Measurements from ENCODE around the gene CAPSL. TPM values are rescaled to one million over a fixed set of nuclear protein-coding genes. Genes with fewer than 3 reads are reported as not detected.

The CAPSL gene
- total RNA-seq, 4 donors from 2014 or later = not detected

- DNase-seq (ENCODE audit: low spot score) = no peak
- no peak for ATAC-seq (ENCODE audit: low FRiP score)
- TF ChIP-seq CTCF (IDR thresholded peaks at IDR 0.05) = no peak
These were observed 83.2 kb downstream of the CAPSL start for GRCh38 chr5:35855187-35855586.

Small RNA genes within 50 kb of the gene (small RNA-seq; reads per million reads assigned to genes)
- gene AC112204.1 = not detected

Other genes with a start within 250 kb of the CAPSL start
- gene IL7R, start 81.7 kb downstream of the CAPSL start, total RNA-seq = 10 to 100 TPM; 13.4 to 45.8 (median 23.7) TPM
- gene UGT3A1, start 52.8 kb upstream of the CAPSL start, total RNA-seq = not detected
- not detected for gene UGT3A2, start 128.3 kb upstream of the CAPSL start, total RNA-seq
- 10 to 100 TPM in 1 of 4 donors, 1 to 10 TPM in 3; 6.2 to 12.0 (median 8.6) TPM for gene LMBRD2, start 213.3 kb upstream of the CAPSL start, total RNA-seq
- gene SKP2, start 213.5 kb upstream of the CAPSL start, total RNA-seq = 10 to 100 TPM in 3 of 4 donors, 1 to 10 TPM in 1; 8.6 to 19.4 (median 14.1) TPM